NCI-H2196 treated with DMSO at 0.1 percent for 48 hours (cell line): ENCODE data around the gene CYP4B1.
"Not testable (repeated sequence)": the region's sequence is repeated elsewhere in the genome, so short reads cannot be mapped to it uniquely, and the experiment has no call there.

Experiments
- DNase-seq: peaks from one replicate; lab custom pipeline; 2025; ENCODE audit not compliant: unreplicated experiment; lab: John Stamatoyannopoulos, UW

The CYP4B1 gene

GRCh38 chr1:46798810-46799209 is at the start of gene CYP4B1:
Gene CYP4B1 (plus strand): TSS chr1:46799046. CDS start chr1:46799082, 36 bp downstream.
- DNase-seq = peak; percentile 25

GRCh38 chr1:46749404-46749803 is 49.4 kb upstream of the CYP4B1 start:
- DNase-seq = no peak

GRCh38 chr1:46749921-46750404 is 48.9 kb upstream of the CYP4B1 start:
- DNase-seq = no peak

GRCh38 chr1:46753985-46754384 is 44.9 kb upstream of the CYP4B1 start:
- DNase-seq = no peak

GRCh38 chr1:46754707-46755106 is 44.1 kb upstream of the CYP4B1 start:
- not testable (repeated sequence) for DNase-seq

GRCh38 chr1:46755121-46755520 is 43.7 kb upstream of the CYP4B1 start:
- DNase-seq = no peak

- DNase-seq = peak; percentile 82
These were observed 41.4 kb upstream of the CYP4B1 start for GRCh38 chr1:46757247-46757955.

GRCh38 chr1:46757956-46758528 is 40.8 kb upstream of the CYP4B1 start:
- no peak for DNase-seq

GRCh38 chr1:46760558-46761166 is 38.2 kb upstream of the CYP4B1 start:
- DNase-seq = no peak

GRCh38 chr1:46761740-46762139 is 37.1 kb upstream of the CYP4B1 start:
- DNase-seq = no peak

- no peak for DNase-seq
These were observed 34.4 kb upstream of the CYP4B1 start for GRCh38 chr1:46764402-46764801.

- peak; percentile 70 for DNase-seq
These were observed 31.1 kb upstream of the CYP4B1 start for GRCh38 chr1:46767649-46768282.

- DNase-seq = no peak
These were observed 30.4 kb upstream of the CYP4B1 start for GRCh38 chr1:46768445-46768844.

GRCh38 chr1:46769028-46769740 is 29.7 kb upstream of the CYP4B1 start:
- DNase-seq = no peak

- DNase-seq = no peak
These were observed 28.3 kb upstream of the CYP4B1 start for GRCh38 chr1:46770541-46770940.

GRCh38 chr1:46772571-46772970 is 26.3 kb upstream of the CYP4B1 start:
- no peak for DNase-seq

- DNase-seq = no peak
These were observed 24.5 kb upstream of the CYP4B1 start for GRCh38 chr1:46774297-46774696.

GRCh38 chr1:46778456-46778855 is 20.4 kb upstream of the CYP4B1 start:
- not testable (repeated sequence) for DNase-seq

- DNase-seq = no peak
These were observed 14.2 kb upstream of the CYP4B1 start for GRCh38 chr1:46784666-46785065.

- DNase-seq = not testable (repeated sequence)
These were observed 10.2 kb upstream of the CYP4B1 start for GRCh38 chr1:46788634-46789033.

GRCh38 chr1:46790446-46791101 is 8.3 kb upstream of the CYP4B1 start:
- no peak for DNase-seq
